Measurements from ENCODE around the gene TSN. TPM values are rescaled to one million over a fixed set of nuclear protein-coding genes. Genes with fewer than 3 reads are reported as not detected.

The TSN gene
- total RNA-seq, 1 experiment from 2014 or later: 70.4 TPM

- no TSS peak for BruUV-seq (replicated peaks)
- H3K4me3 ChIP-seq: no peak overlapping the region
- H3K79me2 ChIP-seq (ENCODE audit: low read depth): no peaks in the 10 kb centered on the region
- no peak for DNase-seq
- H3K4me2 ChIP-seq: no peak overlapping the region
- ChIA-PET POLR2A (ENCODE audit: unreplicated experiment) (interaction anchor here (0.6 kb wide), 1 partner anchor 820 kb away, joined by 11 read pairs; no protein-coding TSS in a partner anchor), CTCF (no interaction called here)
- no peaks in the 10 kb centered on the region for H3K9me3 ChIP-seq (ENCODE audit: insufficient read depth, low read depth)
- no peaks in the 10 kb centered on the region for H3K27me3 ChIP-seq (ENCODE audit: insufficient read depth, low read depth)
- H4K20me1 ChIP-seq (ENCODE audit: insufficient read depth): no peaks in the 10 kb centered on the region; the same call in 1 of the 2 replicates
- H3K36me3 ChIP-seq (ENCODE audit: low read depth): peaks cover 31% of the 10 kb centered on the region
- H2AFZ ChIP-seq: no peak overlapping the region
- TF ChIP-seq, protein P1, sequence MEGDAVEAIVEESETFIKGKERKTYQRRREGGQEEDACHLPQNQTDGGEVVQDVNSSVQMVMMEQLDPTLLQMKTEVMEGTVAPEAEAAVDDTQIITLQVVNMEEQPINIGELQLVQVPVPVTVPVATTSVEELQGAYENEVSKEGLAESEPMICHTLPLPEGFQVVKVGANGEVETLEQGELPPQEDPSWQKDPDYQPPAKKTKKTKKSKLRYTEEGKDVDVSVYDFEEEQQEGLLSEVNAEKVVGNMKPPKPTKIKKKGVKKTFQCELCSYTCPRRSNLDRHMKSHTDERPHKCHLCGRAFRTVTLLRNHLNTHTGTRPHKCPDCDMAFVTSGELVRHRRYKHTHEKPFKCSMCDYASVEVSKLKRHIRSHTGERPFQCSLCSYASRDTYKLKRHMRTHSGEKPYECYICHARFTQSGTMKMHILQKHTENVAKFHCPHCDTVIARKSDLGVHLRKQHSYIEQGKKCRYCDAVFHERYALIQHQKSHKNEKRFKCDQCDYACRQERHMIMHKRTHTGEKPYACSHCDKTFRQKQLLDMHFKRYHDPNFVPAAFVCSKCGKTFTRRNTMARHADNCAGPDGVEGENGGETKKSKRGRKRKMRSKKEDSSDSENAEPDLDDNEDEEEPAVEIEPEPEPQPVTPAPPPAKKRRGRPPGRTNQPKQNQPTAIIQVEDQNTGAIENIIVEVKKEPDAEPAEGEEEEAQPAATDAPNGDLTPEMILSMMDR (conservative IDR thresholded peaks at IDR 0.05): no peak
- no peak for TF ChIP-seq EZH2 (IDR thresholded peaks at IDR 0.05; ENCODE audit: low read depth)
- no peak overlapping the region for H3K27ac ChIP-seq
- intact Hi-C loops (cut with micrococcal nuclease; ENCODE audit: unreplicated experiment): no loop called here
- no peaks in the 10 kb centered on the region for H3K9me2 ChIP-seq (ENCODE audit: insufficient read depth)
- H3K4me1 ChIP-seq (replicated peaks; ENCODE audit: insufficient read depth): no peaks in the 10 kb centered on the region
- H3F3A ChIP-seq (ENCODE audit: insufficient read depth, low read depth): 0 out of 2 replicates have a peak, but pooled peaks cover 4% of the 10 kb centered on the region
These were observed 12.8 kb downstream of the TSN start for GRCh38 chr2:121768143-121768755.

- H3K27me3 ChIP-seq (ENCODE audit: insufficient read depth, low read depth): no peaks in the 10 kb centered on the region
- no peaks in the 10 kb centered on the region for H3K9me3 ChIP-seq (ENCODE audit: insufficient read depth, low read depth)
- ChIA-PET POLR2A (ENCODE audit: unreplicated experiment) (no interaction called here), CTCF (interaction anchor here (0.6 kb wide), 1 partner anchor 11 kb away, joined by 3 read pairs; no protein-coding TSS in a partner anchor)
- H3K27ac ChIP-seq: no peak overlapping the region
- no peak overlapping the region for H3K4me3 ChIP-seq
- no peak overlapping the region for H2AFZ ChIP-seq
- no peaks in the 10 kb centered on the region; the same call in 1 of the 2 replicates for H4K20me1 ChIP-seq (ENCODE audit: insufficient read depth)
- 0 out of 2 replicates have a peak, but pooled peaks cover 3% of the 10 kb centered on the region for H3K36me3 ChIP-seq (ENCODE audit: low read depth)
- no TSS peak for BruUV-seq (replicated peaks)
- intact Hi-C loops (cut with micrococcal nuclease; ENCODE audit: unreplicated experiment): no loop called here
- H3K4me2 ChIP-seq: no peak overlapping the region
- no peaks in the 10 kb centered on the region for H3K9me2 ChIP-seq (ENCODE audit: insufficient read depth)
- H3K4me1 ChIP-seq (replicated peaks; ENCODE audit: insufficient read depth): no peaks in the 10 kb centered on the region; the same call in 1 of the 2 replicates
- no peak for DNase-seq
- TF ChIP-seq, protein P1 (conservative IDR thresholded peaks at IDR 0.05): no peak
- no peak for TF ChIP-seq EZH2 (IDR thresholded peaks at IDR 0.05; ENCODE audit: low read depth)
- H3K79me2 ChIP-seq (ENCODE audit: low read depth): no peaks in the 10 kb centered on the region
- peaks cover 4% of the 10 kb centered on the region; the same call in 1 of the 2 replicates for H3F3A ChIP-seq (ENCODE audit: insufficient read depth, low read depth)
These were observed 16.7 kb downstream of the TSN start for GRCh38 chr2:121771976-121772742.

DNA sequence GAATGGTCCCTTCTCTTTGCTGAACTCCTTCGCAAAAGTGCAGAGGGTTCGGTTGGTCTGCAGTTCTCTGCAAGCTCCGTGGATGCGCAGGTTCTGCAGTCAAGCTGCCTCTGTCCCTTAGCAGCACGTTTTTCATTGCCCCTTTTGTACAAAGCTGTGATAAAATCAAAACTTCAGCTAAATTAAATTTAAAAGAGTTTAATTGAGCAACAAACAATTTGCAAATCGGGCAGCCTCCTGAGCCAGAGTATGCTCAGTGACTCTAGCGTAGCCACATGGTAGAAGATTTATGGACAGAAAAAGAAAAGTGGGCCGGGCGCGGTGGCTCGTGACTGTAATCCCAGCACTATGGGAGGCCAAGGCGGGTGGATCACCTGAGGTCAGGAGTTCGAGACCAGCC lies 18.8 kb downstream of the TSN start:
- Histone ChIP-seq H3K9me2 (ENCODE audit: insufficient read depth) (no peaks in the 10 kb centered on the region), H3K4me2 (no peak overlapping the region), H4K20me1 (ENCODE audit: insufficient read depth) (no peaks in the 10 kb centered on the region), H3K79me2 (ENCODE audit: low read depth) (no peaks in the 10 kb centered on the region), H3K4me3 (no peak overlapping the region), H3K36me3 (ENCODE audit: low read depth) (no peaks in the 10 kb centered on the region), H3K27me3 (ENCODE audit: insufficient read depth, low read depth) (no peaks in the 10 kb centered on the region), H2AFZ (no peak overlapping the region), H3K9me3 (ENCODE audit: insufficient read depth, low read depth) (no peaks in the 10 kb centered on the region), H3K4me1 (replicated peaks; ENCODE audit: insufficient read depth) (no peaks in the 10 kb centered on the region; the same call in none of the 2 replicates), H3F3A (ENCODE audit: insufficient read depth, low read depth) (peaks cover 4% of the 10 kb centered on the region; the same call in 1 of the 2 replicates), H3K27ac (no peak overlapping the region)
- POLR2A ChIA-PET (ENCODE audit: unreplicated experiment): no interaction called here
- intact Hi-C loops (cut with micrococcal nuclease; ENCODE audit: unreplicated experiment): no loop called here
- DNase-seq: no peak
- no TSS peak for BruUV-seq (replicated peaks)
- CTCF ChIA-PET: no interaction called here
- no peak for TF ChIP-seq EZH2 (IDR thresholded peaks at IDR 0.05; ENCODE audit: low read depth)
- TF ChIP-seq, protein P1 (conservative IDR thresholded peaks at IDR 0.05): no peak

Measured in PC-9 (cell line).